GM23338 (cell line): Measurements from ENCODE around the gene DYNLT2B. TPM values are rescaled to one million over a fixed set of nuclear protein-coding genes. Genes with fewer than 3 reads are reported as not detected.

Experiments used
- ATAC-seq: fragments of 200-7000 bp; cut with Tn5 transposase; 3 replicates; pipeline ENCODE4 v1.9.1; 2020
- DNase-seq: peaks from one replicate; pipeline ENCODE4 v3.0.0-alpha.2; 2015; ENCODE audit warnings: low spot score
- H2AFZ ChIP-seq: fragments of 200-600 bp; sonication (generic); 2 replicates; pipeline ENCODE4 v1.8.0; 2016; ENCODE audit warnings: antibody characterized with exemption, mild to moderate bottlenecking, moderate library complexity
- H3F3A ChIP-seq: fragments of 200-600 bp; sonication (generic); replicated peaks from 2 replicates; pipeline ENCODE4 v1.8.0; 2017; ENCODE audit warnings: antibody characterized with exemption, mixed run types, low read depth
- H3K27ac ChIP-seq: fragments of 200-600 bp; sonication (generic); 2 replicates; pipeline ENCODE4 v1.6.1; 2016; ENCODE audit warnings: low read depth
- H3K27me3 ChIP-seq: fragments of 200-600 bp; sonication (generic); 2 replicates; pipeline ENCODE4 v1.8.0; 2016; ENCODE audit warnings: mild to moderate bottlenecking, mixed run types, moderate library complexity; ENCODE audit not compliant: insufficient read depth
- H3K36me3 ChIP-seq: fragments of 200-600 bp; sonication (generic); 2 replicates; pipeline ENCODE4 v1.8.0; 2016; ENCODE audit warnings: mild to moderate bottlenecking; ENCODE audit not compliant: insufficient read depth
- H3K4me1 ChIP-seq: fragments of 200-600 bp; sonication (generic); 2 replicates; pipeline ENCODE4 v1.8.0; 2016; ENCODE audit warnings: mild to moderate bottlenecking, moderate library complexity; ENCODE audit not compliant: insufficient read depth
- H3K4me2 ChIP-seq: fragments of 200-600 bp; sonication (generic); 2 replicates; pipeline ENCODE4 v1.7.1; 2017; ENCODE audit warnings: mixed run types
- H3K4me3 ChIP-seq: fragments of 200-600 bp; sonication (generic); 2 replicates; pipeline ENCODE4 v1.6.1; 2016; ENCODE audit warnings: mixed run types
- H3K79me2 ChIP-seq: fragments of 200-600 bp; sonication (generic); replicated peaks from 2 replicates; pipeline ENCODE4 v1.8.0; 2017; ENCODE audit warnings: mild to moderate bottlenecking; ENCODE audit not compliant: insufficient read depth
- H3K9me2 ChIP-seq: fragments of 200-600 bp; sonication (generic); 2 replicates; pipeline ENCODE4 v1.8.0; 2017; ENCODE audit not compliant: insufficient read depth
- H4K20me1 ChIP-seq: fragments of 200-600 bp; sonication (generic); replicated peaks from 2 replicates; pipeline ENCODE4 v1.8.0; 2017; ENCODE audit warnings: mild to moderate bottlenecking; ENCODE audit not compliant: insufficient read depth
- H3K27ac Mint-ChIP-seq: 2 replicates; pipeline ENCODE4 v1.8.0; 2020; ENCODE audit warnings: inconsistent platforms, mild to moderate bottlenecking, moderate library complexity, mixed read lengths
- H3K27me3 Mint-ChIP-seq: 3 replicates; pipeline ENCODE4 v1.8.0; 2022; ENCODE audit warnings: low read depth, mild to moderate bottlenecking, moderate library complexity, mixed read lengths, inconsistent platforms; ENCODE audit not compliant: insufficient read depth, poor library complexity
- H3K36me3 Mint-ChIP-seq: 3 replicates; pipeline ENCODE4 v1.8.0; 2021; ENCODE audit warnings: low read depth, mild to moderate bottlenecking, inconsistent platforms, moderate library complexity, mixed read lengths
- H3K4me1 Mint-ChIP-seq: 3 replicates; pipeline ENCODE4 v1.8.0; 2020; ENCODE audit warnings: mild to moderate bottlenecking, inconsistent platforms, mixed read lengths
- H3K4me3 Mint-ChIP-seq: 3 replicates; pipeline ENCODE4 v1.8.0; 2021; ENCODE audit warnings: moderate library complexity, mild to moderate bottlenecking, inconsistent platforms, mixed read lengths
- H3K9me3 Mint-ChIP-seq: 3 replicates; pipeline ENCODE4 v1.8.0; 2020; ENCODE audit warnings: moderate library complexity, mild to moderate bottlenecking, inconsistent platforms, mixed read lengths
- CREB1 ChIP-seq: fragments of 250-450 bp; sonication (Bioruptor Pico); IDR thresholded peaks from 2 replicates; pipeline ENCODE4 v1.5.0; 2020; ENCODE audit warnings: low read depth, mild to moderate bottlenecking, moderate library complexity
- EZH2 ChIP-seq: fragments of 200-600 bp; sonication (generic); IDR thresholded peaks from one replicate; pipeline ENCODE4 v1.8.0; 2017; ENCODE audit warnings: antibody characterized with exemption, mild to moderate bottlenecking, low read depth; ENCODE audit not compliant: unreplicated experiment
- EZH2phosphoT487 ChIP-seq: fragments of 200-600 bp; sonication (generic); IDR thresholded peaks from one replicate; pipeline ENCODE4 v1.8.1; 2018; ENCODE audit warnings: antibody characterized with exemption; ENCODE audit not compliant: unreplicated experiment
- JUNB ChIP-seq: IDR thresholded peaks from one replicate; pipeline ENCODE4 v1.6.1; 2016; ENCODE audit warnings: antibody characterized with exemption; ENCODE audit not compliant: unreplicated experiment
- STAT1 ChIP-seq: IDR thresholded peaks from one replicate; pipeline ENCODE4 v1.6.1; 2016; ENCODE audit warnings: antibody characterized with exemption; ENCODE audit not compliant: unreplicated experiment
- ZNF114 ChIP-seq: fragments of 250-450 bp; sonication (Bioruptor Pico); IDR thresholded peaks from 2 replicates; pipeline ENCODE4 v1.5.0; 2020; ENCODE audit warnings: mild to moderate bottlenecking, moderate library complexity
- ZNF331 ChIP-seq: fragments of 250-450 bp; sonication (Bioruptor Pico); IDR thresholded peaks from 2 replicates; pipeline ENCODE4 v1.5.0; 2020; ENCODE audit warnings: low read depth, mild to moderate bottlenecking, moderate library complexity
- polyA plus RNA-seq: library from polyadenylated mRNA; unstranded; fragments of >200 nt; fragmentation: Nextera tagmentation; extraction: Ambion mirVana; gene quantifications from 2 replicates; pipeline ENCODE4 v1.2.1, GENCODE V29; 2016
- total RNA-seq: library from RNA; depleted of rRNA; stranded (reverse); fragments of >200 nt; shearing (Covaris generic); gene quantifications from 2 replicates; pipeline ENCODE4 v1.2.3, GENCODE V29; 2014
- TF ChIP-seq, protein P1 (sequence below): IDR thresholded peaks from one replicate; pipeline ENCODE4 v1.6.1; 2018; ENCODE audit warnings: antibody characterized with exemption; ENCODE audit not compliant: unreplicated experiment
- TF ChIP-seq, protein P2 (sequence below): fragments of 250-450 bp; sonication (Bioruptor Pico); IDR thresholded peaks from 2 replicates; pipeline ENCODE4 v1.5.0; 2020; ENCODE audit warnings: mild to moderate bottlenecking, moderate library complexity
- TF ChIP-seq, protein P3 (sequence below): IDR thresholded peaks from 2 replicates; pipeline ENCODE4 v1.6.1; 2016; ENCODE audit warnings: antibody characterized with exemption

DYNLT2B gene
- total and polyA plus RNA-seq, 2 experiments from 2014 or later: 11.3 to 42.7 TPM

DNA sequence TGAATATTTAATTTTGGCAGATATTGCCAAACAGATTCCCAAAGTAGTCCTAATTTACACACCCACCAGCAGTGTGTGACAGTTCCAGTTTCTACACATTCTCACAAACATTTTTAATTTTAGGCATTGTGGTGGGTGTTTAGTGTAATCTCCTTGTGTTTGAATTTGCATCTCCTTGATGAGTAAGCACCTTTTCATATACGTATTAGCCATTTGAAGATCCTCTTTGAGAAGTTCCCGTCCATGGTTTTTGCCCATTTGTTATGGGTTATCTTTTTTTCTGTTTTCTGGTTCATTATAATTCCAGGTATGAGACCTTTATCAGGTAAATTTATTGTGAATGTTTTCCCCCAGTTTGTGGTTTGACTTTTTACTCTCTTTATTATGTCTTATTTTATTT is 22.4 kb upstream of the DYNLT2B start (continued):
- TF ChIP-seq, protein P1, sequence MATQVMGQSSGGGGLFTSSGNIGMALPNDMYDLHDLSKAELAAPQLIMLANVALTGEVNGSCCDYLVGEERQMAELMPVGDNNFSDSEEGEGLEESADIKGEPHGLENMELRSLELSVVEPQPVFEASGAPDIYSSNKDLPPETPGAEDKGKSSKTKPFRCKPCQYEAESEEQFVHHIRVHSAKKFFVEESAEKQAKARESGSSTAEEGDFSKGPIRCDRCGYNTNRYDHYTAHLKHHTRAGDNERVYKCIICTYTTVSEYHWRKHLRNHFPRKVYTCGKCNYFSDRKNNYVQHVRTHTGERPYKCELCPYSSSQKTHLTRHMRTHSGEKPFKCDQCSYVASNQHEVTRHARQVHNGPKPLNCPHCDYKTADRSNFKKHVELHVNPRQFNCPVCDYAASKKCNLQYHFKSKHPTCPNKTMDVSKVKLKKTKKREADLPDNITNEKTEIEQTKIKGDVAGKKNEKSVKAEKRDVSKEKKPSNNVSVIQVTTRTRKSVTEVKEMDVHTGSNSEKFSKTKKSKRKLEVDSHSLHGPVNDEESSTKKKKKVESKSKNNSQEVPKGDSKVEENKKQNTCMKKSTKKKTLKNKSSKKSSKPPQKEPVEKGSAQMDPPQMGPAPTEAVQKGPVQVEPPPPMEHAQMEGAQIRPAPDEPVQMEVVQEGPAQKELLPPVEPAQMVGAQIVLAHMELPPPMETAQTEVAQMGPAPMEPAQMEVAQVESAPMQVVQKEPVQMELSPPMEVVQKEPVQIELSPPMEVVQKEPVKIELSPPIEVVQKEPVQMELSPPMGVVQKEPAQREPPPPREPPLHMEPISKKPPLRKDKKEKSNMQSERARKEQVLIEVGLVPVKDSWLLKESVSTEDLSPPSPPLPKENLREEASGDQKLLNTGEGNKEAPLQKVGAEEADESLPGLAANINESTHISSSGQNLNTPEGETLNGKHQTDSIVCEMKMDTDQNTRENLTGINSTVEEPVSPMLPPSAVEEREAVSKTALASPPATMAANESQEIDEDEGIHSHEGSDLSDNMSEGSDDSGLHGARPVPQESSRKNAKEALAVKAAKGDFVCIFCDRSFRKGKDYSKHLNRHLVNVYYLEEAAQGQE: no peak
- TF ChIP-seq JUNB: no peak

DNA sequence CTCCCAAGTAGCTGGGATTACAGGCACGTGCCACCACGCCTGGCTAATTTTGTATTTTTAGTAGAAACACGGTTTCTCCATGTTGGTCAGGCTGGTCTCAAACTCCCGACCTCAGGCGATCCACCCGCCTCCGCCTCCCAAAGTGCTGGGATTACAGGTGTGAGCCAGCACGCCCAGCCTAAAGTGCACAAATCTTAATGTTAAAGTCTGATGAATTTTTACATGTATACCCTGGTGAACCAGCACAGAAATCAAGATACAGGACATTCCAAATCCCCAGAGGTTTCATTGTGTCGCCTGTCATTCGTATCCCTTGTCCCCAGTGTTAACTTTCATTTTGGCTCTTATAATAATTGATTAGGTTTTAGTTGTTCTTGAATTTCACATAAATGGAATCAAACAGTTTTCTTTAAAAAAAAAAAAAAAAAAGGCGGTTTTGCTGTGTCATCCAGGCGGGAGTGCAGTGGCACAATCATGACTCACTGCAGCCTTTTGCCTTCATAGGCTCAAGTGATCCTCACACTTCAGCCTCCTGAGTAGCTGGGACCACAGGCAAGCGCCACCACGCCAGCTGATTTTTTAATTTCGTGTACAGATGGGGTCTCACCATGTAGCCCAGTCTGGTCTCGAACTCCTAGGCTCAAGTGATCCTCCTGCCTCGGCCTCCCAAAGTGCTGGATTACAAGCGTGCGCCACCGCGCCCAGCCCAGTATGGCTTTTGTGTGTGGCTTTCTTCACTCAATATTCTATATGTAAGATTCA is 21.6 kb upstream of the DYNLT2B start:
- ATAC-seq (no peak), DNase-seq (no peak)
- Histone ChIP-seq H2AFZ (no peak overlapping the region), H3K36me3 (no peaks in the 10 kb centered on the region), H3F3A (no peaks in the 10 kb centered on the region), H3K27ac (no peak overlapping the region), H3K4me2 (no peak overlapping the region), H4K20me1 (no peaks in the 10 kb centered on the region), H3K9me2 (no peaks in the 10 kb centered on the region), H3K4me1 (no peaks in the 10 kb centered on the region), H3K27me3 (no peaks in the 10 kb centered on the region), H3K4me3 (no peak overlapping the region), H3K79me2 (no peaks in the 10 kb centered on the region)
- H3K9me3 Mint-ChIP-seq: no peaks in the 10 kb centered on the region; the same call in 2 of the 3 replicates
- peaks cover 13% of the 10 kb centered on the region for H3K27me3 Mint-ChIP-seq
- H3K4me3 Mint-ChIP-seq: no peak overlapping the region
- H3K36me3 Mint-ChIP-seq: no peaks in the 10 kb centered on the region
- no peaks in the 10 kb centered on the region for H3K4me1 Mint-ChIP-seq
- H3K27ac Mint-ChIP-seq: peak overlapping the region; percentile 65; the same call in 1 of the 2 replicates
- TF ChIP-seq, protein P2, sequence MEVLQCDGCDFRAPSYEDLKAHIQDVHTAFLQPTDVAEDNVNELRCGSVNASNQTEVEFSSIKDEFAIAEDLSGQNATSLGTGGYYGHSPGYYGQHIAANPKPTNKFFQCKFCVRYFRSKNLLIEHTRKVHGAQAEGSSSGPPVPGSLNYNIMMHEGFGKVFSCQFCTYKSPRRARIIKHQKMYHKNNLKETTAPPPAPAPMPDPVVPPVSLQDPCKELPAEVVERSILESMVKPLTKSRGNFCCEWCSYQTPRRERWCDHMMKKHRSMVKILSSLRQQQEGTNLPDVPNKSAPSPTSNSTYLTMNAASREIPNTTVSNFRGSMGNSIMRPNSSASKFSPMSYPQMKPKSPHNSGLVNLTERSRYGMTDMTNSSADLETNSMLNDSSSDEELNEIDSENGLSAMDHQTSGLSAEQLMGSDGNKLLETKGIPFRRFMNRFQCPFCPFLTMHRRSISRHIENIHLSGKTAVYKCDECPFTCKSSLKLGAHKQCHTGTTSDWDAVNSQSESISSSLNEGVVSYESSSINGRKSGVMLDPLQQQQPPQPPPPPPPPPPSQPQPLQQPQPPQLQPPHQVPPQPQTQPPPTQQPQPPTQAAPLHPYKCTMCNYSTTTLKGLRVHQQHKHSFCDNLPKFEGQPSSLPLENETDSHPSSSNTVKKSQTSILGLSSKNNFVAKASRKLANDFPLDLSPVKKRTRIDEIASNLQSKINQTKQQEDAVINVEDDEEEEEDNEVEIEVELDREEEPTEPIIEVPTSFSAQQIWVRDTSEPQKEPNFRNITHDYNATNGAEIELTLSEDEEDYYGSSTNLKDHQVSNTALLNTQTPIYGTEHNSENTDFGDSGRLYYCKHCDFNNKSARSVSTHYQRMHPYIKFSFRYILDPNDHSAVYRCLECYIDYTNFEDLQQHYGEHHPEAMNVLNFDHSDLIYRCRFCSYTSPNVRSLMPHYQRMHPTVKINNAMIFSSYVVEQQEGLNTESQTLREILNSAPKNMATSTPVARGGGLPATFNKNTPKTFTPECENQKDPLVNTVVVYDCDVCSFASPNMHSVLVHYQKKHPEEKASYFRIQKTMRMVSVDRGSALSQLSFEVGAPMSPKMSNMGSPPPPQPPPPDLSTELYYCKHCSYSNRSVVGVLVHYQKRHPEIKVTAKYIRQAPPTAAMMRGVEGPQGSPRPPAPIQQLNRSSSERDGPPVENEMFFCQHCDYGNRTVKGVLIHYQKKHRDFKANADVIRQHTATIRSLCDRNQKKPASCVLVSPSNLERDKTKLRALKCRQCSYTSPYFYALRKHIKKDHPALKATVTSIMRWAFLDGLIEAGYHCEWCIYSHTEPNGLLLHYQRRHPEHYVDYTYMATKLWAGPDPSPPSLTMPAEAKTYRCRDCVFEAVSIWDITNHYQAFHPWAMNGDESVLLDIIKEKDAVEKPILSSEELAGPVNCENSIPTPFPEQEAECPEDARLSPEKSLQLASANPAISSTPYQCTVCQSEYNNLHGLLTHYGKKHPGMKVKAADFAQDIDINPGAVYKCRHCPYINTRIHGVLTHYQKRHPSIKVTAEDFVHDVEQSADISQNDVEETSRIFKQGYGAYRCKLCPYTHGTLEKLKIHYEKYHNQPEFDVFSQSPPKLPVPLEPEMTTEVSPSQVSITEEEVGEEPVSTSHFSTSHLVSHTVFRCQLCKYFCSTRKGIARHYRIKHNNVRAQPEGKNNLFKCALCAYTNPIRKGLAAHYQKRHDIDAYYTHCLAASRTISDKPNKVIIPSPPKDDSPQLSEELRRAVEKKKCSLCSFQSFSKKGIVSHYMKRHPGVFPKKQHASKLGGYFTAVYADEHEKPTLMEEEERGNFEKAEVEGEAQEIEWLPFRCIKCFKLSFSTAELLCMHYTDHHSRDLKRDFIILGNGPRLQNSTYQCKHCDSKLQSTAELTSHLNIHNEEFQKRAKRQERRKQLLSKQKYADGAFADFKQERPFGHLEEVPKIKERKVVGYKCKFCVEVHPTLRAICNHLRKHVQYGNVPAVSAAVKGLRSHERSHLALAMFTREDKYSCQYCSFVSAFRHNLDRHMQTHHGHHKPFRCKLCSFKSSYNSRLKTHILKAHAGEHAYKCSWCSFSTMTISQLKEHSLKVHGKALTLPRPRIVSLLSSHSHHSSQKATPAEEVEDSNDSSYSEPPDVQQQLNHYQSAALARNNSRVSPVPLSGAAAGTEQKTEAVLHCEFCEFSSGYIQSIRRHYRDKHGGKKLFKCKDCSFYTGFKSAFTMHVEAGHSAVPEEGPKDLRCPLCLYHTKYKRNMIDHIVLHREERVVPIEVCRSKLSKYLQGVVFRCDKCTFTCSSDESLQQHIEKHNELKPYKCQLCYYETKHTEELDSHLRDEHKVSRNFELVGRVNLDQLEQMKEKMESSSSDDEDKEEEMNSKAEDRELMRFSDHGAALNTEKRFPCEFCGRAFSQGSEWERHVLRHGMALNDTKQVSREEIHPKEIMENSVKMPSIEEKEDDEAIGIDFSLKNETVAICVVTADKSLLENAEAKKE (CRISPR knock-in tag): no peak
- TF ChIP-seq STAT1 (no peak), EZH2phosphoT487 (no peak), ZNF114 (CRISPR knock-in tag) (no peak), EZH2 (no peak), CREB1 (CRISPR knock-in tag) (no peak), ZNF331 (CRISPR knock-in tag) (no peak)
- TF ChIP-seq, protein P3, sequence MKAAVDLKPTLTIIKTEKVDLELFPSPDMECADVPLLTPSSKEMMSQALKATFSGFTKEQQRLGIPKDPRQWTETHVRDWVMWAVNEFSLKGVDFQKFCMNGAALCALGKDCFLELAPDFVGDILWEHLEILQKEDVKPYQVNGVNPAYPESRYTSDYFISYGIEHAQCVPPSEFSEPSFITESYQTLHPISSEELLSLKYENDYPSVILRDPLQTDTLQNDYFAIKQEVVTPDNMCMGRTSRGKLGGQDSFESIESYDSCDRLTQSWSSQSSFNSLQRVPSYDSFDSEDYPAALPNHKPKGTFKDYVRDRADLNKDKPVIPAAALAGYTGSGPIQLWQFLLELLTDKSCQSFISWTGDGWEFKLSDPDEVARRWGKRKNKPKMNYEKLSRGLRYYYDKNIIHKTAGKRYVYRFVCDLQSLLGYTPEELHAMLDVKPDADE: no peak
